Hematopoietic multipotent progenitor cell treated with erythropoietin and hydrocortisone succinate and interleukin-3 and kit ligand, for 8 days (in vitro differentiated cells): Measurements from ENCODE around the gene EIF4EBP3.
A peak's percentile ranks its signal among the peaks of the same experiment; 100 is the strongest.

Experiments used
- DNase-seq: peaks from one replicate; pipeline ENCODE4 v3.0.0-alpha.2; 2015

Gene EIF4EBP3

GRCh38 chr5:140557136-140557805, 9.8 kb downstream of the EIF4EBP3 start, which contains the start of gene SRA1:
Gene SRA1 (minus strand): TSS chr5:140557473. CDS start chr5:140557452, 21 bp downstream.
- DNase-seq, result peak; percentile 90

- no peak for DNase-seq
Observed at GRCh38 chr5:140557965-140558364, 10.5 kb downstream of the EIF4EBP3 start.

GRCh38 chr5:140558542-140558941, 11.1 kb downstream of the EIF4EBP3 start:
- no peak for DNase-seq

GRCh38 chr5:140560227-140560626, 12.8 kb downstream of the EIF4EBP3 start:
- no peak for DNase-seq

GRCh38 chr5:140561753-140562523, 14.5 kb downstream of the EIF4EBP3 start:
- no peak for DNase-seq

- no peak for DNase-seq
Observed at GRCh38 chr5:140563596-140563995, 16.1 kb downstream of the EIF4EBP3 start.

GRCh38 chr5:140564196-140565023, 16.9 kb downstream of the EIF4EBP3 start, which contains the start of the genes APBB3 and SLC35A4:
Gene APBB3 (minus strand): TSS chr5:140564598. CDS start chr5:140564245, 353 bp downstream.
Gene SLC35A4 (plus strand): TSS chr5:140564828. CDS start chr5:140567170, 2,342 bp downstream.
- DNase-seq, result peak; percentile 99

- DNase-seq, result no peak
Observed at GRCh38 chr5:140565024-140565779, 17.7 kb downstream of the EIF4EBP3 start.

- DNase-seq, result no peak
Observed at GRCh38 chr5:140565780-140566095, 18.3 kb downstream of the EIF4EBP3 start.

GRCh38 chr5:140566665-140567064, 19.2 kb downstream of the EIF4EBP3 start:
- peak; percentile 21 for DNase-seq

GRCh38 chr5:140567136-140567818, 19.8 kb downstream of the EIF4EBP3 start:
- no peak for DNase-seq

- no peak for DNase-seq
Observed at GRCh38 chr5:140567871-140568270, 20.4 kb downstream of the EIF4EBP3 start.

GRCh38 chr5:140568443-140569063, 21.1 kb downstream of the EIF4EBP3 start:
- no peak for DNase-seq

- no peak for DNase-seq
Observed at GRCh38 chr5:140569197-140569596, 21.7 kb downstream of the EIF4EBP3 start.

- no peak for DNase-seq
Observed at GRCh38 chr5:140570058-140570457, 22.6 kb downstream of the EIF4EBP3 start.

- DNase-seq, result no peak
Observed at GRCh38 chr5:140570488-140570887, 23.0 kb downstream of the EIF4EBP3 start.

GRCh38 chr5:140571105-140571504, 23.6 kb downstream of the EIF4EBP3 start:
- DNase-seq, result no peak

GRCh38 chr5:140573683-140574082, 26.2 kb downstream of the EIF4EBP3 start:
- no peak for DNase-seq

GRCh38 chr5:140574165-140574564, 26.7 kb downstream of the EIF4EBP3 start:
- no peak for DNase-seq

- DNase-seq, result peak; percentile 53
Observed at GRCh38 chr5:140575309-140575708, 27.8 kb downstream of the EIF4EBP3 start.

- no peak for DNase-seq
Observed at GRCh38 chr5:140576776-140577201, 29.3 kb downstream of the EIF4EBP3 start.
